GM18858 (cell line): Measurements from ENCODE around the gene ZFAND3.

Source experiments
- ATAC-seq: cut with Tn5 transposase; IDR thresholded peaks from one replicate; pipeline ENCODE4 v1.9.1; 2021; ENCODE audit not compliant: unreplicated experiment

The ZFAND3 gene

GRCh38 chr6:37819177-37819801 lies at the start of gene ZFAND3:
TSS of gene ZFAND3 (plus strand) at chr6:37819727. CDS start at chr6:37819946, 219 bp downstream.
- peak; percentile 56 for ATAC-seq

GRCh38 chr6:37774028-37774680 lies 45.4 kb upstream of the ZFAND3 start:
- no peak for ATAC-seq

GRCh38 chr6:37776566-37776965 lies 43.0 kb upstream of the ZFAND3 start:
- no peak for ATAC-seq

GRCh38 chr6:37777272-37777834 lies 42.2 kb upstream of the ZFAND3 start:
- ATAC-seq, result no peak

GRCh38 chr6:37779111-37779800 lies 40.3 kb upstream of the ZFAND3 start:
- ATAC-seq, result no peak

- no peak for ATAC-seq
Observed at GRCh38 chr6:37779902-37780628, 39.5 kb upstream of the ZFAND3 start.

GRCh38 chr6:37781788-37782187 lies 37.7 kb upstream of the ZFAND3 start:
- ATAC-seq, result no peak

GRCh38 chr6:37783025-37783855 lies 36.3 kb upstream of the ZFAND3 start:
- ATAC-seq, result no peak

- no peak for ATAC-seq
Observed at GRCh38 chr6:37783856-37784584, 35.5 kb upstream of the ZFAND3 start.

- ATAC-seq, result no peak
Observed at GRCh38 chr6:37784585-37784967, 35.0 kb upstream of the ZFAND3 start.

- no peak for ATAC-seq
Observed at GRCh38 chr6:37785002-37785662, 34.4 kb upstream of the ZFAND3 start.

GRCh38 chr6:37785663-37786270 lies 33.8 kb upstream of the ZFAND3 start:
- ATAC-seq, result no peak

- ATAC-seq, result no peak
Observed at GRCh38 chr6:37787216-37787615, 32.3 kb upstream of the ZFAND3 start.

GRCh38 chr6:37788259-37788658 lies 31.3 kb upstream of the ZFAND3 start:
- ATAC-seq, result no peak

- ATAC-seq, result peak; percentile 90
Observed at GRCh38 chr6:37791156-37791919, 28.2 kb upstream of the ZFAND3 start.

- ATAC-seq, result no peak
Observed at GRCh38 chr6:37792457-37793033, 27.0 kb upstream of the ZFAND3 start.

GRCh38 chr6:37793067-37793466 lies 26.5 kb upstream of the ZFAND3 start:
- no peak for ATAC-seq

GRCh38 chr6:37794825-37795224 lies 24.7 kb upstream of the ZFAND3 start:
- ATAC-seq, result no peak
